HL-60/S4 treated with retinoic acid at 250 ng/mL for 4 days and 3 days (cell line): ENCODE data around the gene CDK6.

Source experiments
- in situ Hi-C: fragments of 300-500 bp; cut with MboI; formaldehyde crosslinking; loops from 2 replicates; pipeline ENCODE4 v1.7.0; 2022; ENCODE audit warnings: low sequenced_read_pairs

CDK6 gene

DNA sequence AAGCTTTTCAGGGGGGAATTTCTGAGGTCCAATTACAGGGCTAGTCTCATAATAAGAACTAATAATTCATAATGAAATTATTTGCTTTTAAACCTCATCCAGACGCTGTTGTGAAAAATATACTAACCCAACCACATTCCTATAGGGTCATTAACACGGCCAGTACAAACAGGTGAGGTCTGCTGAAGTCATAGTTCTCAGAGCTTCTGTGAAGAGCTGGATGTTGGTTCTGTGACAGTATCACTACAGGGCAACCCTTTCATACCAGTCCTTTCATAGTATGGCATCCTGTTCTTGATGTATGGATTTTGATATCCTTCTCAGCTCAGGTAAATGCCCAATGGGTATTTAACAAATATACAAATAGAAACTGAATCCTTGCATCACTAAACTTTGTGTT lies 183.8 kb downstream of the CDK6 start:
- in situ Hi-C loops, result no loop called here

DNA sequence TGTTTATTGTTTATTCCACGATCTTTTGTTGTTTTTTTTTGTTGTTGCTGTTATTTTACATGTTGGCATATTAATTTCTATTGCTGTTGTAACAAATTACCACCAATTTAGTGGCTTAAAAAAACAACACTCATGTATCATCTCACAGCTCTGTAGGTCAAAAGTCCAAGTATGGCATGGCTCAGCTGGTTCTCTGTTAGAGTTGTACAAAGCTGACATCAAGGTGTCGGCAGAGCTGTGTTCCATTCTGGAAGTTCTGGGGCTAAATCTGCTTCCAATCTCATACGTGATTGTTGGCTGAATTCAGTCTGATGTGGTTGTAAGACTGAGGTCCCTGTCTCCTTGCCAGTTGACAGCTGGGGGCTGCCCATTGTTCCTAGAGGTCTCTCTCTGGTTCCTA lies 186.0 kb downstream of the CDK6 start:
- in situ Hi-C loops, result no loop called here

DNA sequence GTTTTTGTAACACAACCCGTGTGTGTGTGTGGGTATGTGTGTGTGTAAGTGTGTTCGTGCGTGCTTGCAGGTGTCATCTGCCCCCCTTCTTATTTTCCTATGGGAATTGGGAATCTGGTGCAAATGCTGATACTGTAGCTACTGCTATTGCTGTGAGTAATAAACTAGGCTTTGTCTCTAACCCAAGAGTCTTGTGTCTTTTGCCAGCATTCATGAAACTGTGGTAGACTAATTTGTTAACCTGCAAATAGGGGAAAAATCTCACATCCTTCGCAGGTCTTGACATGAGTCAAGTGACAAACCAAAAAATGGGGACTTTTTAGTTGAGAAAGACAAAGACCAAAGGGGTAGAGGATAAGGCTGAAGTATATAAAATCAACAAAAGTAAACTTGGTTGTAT lies 188.3 kb downstream of the CDK6 start:
- in situ Hi-C loops, result no loop called here

DNA sequence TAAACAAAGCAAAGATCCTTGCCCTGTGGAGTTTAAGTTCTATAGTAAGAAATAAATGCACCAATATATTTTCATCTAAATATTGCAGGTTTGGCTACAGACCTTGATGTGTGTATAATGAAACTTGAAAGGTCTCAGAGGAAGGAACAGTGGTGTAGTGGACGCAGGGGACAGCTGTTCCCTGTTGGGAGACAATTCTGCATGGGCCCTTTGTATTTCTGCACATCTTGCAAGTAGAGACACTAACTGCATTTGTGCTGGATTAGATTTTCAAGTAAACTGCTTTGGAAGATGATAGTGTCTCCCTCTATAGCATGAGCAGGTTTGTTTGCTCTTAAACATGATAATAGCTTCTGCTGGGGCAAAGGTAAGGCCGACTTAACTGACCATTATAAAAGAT lies 188.7 kb downstream of the CDK6 start:
- in situ Hi-C loops, result no loop called here

DNA sequence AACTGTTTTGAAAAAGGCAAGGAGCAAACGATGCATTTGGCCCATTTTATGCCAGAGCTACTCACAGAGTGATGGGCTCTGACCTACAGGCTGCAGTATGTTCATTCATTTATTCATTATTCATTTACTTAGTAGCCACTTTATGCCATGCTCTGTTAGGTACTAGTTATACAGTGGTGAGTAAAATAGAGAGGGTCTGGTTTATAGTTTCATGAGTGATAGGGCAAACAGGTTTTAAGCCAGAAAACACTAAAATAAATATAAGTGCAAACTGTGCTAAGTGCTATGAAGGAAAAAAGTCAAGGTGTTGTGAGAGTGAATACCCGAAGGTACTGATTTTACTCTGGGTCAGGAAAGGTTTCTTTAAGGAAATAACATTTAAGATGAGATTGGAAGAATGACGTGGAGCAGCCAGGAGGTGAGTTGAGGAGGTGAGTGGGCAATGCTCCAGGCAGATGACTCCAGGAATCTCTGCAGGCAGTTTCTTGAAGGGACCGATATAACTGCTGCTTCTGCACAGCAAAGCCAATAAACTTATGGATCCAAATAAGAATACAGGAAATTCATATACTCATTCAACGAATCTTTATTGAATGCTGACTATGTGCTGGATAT lies 189.3 kb downstream of the CDK6 start:
- in situ Hi-C loops, result no loop called here

DNA sequence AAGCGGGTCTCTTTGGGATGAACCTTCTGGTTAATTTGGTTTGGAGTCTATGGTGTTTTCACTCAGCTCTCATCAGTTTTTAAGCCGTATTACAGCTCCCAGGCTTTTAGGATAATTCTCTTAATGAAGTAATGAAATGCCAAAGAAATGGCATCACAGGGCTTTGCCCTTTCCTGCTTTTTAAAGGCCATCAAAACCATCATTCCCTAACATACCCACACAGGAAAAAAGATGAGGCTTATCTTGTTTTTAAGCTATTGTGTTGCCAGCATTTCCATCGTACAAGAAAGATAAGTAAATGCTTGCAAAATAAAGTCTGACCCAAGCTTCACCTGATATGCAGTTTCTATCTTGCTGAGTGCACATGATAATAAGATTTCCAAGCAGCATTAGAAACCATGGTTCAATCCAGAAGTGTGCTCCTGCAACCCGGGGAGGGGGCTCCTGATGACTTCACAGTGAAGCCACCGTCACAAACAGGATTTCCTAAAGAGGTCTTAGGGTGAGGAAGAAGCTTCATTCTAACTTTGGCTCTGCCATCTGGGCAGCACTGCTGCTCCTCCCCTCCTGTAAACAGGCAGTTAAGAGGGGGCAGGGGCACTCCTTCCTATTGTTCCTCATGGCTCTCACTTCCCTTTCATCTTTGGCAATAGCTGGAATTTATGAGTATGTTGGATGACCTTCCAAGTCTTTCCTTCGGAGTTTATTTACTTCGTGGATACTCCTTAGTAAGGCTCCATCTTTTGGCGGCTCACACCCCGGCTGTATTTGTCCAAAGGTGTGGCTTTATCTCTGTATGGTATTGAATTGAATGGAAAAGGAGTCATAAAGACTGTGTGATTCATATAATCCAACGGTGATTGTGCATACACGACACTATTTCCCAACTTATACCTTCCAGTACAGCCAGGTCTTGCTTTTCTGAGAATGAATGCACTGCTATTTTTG lies 191.0 kb downstream of the CDK6 start:
- in situ Hi-C loops, result no loop called here

DNA sequence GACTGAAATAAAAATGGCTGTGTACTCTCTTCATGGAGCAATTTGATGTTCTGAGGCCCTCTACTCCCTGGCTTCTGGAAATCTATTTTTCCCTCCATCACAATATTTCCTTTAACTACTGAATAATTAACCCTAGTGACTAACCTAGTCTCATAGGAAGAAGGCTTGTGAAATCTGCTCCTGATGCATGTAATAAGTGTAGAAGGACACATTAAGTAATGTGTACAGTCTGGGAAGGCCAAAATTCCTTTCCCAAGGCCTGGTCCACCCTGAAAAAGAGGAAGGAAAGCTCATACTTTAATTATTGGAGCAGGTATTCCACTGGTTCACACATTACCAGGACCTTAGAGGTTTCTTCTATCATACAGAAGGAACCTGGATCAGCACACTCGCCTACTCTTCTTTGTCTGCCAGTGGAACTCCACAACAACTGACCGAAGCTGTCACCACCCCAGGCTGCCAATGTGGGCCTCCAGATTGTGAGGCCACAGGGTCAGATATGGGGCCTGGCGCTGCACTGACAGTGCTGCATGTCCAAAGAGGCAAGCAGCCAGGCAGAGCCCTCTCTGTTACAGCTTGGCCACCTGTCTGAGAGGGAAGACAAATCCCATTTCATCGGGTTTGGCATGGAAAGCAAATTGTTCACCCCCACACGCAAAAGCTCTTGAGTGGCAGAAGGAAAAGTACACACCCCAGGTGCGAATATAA lies 191.8 kb downstream of the CDK6 start:
- in situ Hi-C loops, result no loop called here

DNA sequence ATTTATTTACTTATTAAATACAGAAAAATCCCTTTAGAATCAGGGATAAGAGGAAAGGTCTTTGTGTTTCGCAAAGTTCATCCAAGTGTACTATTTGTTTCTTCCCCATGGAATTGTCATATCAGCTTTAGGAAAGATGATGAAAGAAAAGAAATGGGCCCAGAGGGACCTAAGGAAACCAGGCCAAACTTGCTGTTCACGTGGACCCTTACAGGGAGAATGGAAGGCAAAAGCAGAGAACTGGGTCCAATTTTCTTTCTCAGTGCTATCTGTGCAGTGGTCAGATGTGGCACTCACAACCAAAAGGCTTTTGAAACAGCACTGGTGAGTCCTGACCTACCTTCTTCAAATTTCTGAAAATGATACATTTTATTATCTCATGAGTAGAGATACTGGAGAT lies 192.6 kb downstream of the CDK6 start:
- in situ Hi-C loops, result no loop called here

DNA sequence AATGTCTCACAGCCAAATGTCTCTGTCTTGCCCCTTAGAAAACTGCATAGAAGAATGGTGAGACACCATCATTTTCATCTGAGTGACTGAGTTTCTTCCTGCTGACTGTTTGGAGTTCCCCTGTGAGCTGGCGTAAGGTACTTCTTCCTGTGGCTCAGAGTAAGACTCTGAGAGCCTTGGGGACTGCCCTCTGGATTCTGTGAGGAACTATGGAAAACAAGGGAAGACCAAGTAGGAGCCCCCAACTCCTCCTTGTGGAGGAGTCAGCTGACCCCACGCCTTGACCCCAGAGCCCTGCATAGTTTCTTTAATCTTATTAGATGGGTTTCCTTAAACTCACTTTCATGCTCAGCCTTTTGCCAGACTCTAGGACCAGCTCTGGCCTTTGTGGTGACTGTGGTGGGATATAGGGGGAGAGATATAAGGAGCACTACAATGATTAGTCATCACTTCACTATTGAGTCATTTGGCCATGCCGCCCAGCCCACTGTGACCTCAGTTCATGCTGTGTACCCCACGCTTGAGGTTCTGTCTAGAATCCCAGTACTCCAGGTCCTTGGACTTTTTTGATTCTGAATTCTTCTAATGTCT lies 194.4 kb downstream of the CDK6 start:
- in situ Hi-C loops, result no loop called here

DNA sequence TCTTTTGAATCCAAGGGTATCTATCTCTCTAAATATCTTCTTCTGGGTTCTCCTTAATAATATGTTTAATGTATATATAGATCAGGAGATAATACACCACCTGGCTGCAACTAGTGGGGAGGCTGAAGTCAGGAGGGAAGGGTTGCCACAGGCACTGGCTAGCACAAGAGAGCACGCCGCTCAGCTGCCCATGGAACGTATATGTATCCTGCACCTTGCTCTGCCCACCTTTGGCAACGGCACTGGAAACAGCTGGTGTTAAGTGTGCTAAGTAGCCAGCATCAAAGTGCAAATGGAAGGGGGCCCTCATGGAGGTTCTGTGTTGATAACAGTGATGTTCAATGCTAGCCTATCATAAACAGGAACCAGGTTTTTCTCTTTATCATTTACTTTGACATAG lies 196.4 kb downstream of the CDK6 start:
- in situ Hi-C loops, result no loop called here

DNA sequence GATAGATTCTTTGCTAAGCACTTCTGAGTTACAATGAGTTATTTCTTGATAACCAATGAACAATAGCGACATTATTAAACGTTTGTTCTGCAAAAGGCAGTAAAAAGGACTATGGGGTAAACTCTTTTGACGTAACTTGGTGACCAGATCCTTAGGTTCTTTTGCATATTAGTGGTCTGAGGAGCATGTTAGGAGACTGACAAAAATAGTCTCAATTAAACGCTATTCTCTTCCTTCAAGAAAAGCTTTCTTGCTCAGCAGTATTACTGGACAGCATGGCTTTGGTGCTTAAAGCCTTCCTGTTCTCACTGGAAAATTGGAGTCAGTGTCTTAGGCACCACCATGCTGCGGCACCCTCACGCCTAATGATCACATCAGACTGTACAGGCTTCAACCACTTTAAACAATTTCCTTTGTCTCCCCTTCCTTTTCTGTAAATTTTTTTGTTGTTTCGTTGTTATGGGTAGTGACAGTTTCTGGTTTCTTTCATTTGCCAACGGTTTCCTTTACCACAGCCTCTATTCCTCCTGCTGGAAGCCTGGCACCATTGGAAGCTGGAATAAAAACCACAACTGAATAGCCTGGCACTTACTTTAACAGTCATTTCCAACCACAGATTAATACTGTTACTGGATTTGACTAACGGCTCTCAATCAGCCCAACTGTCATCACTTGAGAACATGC lies 197.0 kb downstream of the CDK6 start:
- in situ Hi-C loops, result no loop called here

DNA sequence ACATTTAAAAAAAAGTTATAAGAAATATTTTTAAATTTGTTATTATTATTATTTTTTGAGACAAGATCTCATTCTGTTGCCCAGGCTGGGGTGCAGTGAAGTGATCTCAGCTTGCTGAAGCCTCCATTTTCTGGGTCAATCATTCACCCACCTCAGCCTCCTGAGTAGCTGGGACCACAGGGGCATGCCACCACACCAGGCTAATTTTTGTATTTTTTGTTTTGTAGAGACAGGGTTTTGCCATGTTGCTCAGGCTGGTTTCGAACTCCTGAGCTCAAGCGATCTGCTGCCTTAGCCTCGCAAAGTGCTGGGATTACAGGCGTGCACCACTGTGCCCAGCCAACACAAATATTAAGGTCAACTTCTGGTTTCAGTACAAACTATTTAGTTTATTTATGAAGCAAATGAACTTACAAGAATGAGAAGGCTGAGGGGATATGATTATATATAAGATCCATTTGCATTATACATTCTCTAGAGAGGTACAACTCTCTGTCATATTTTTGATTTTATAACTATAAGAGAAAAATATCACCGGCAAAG lies 200.3 kb downstream of the CDK6 start:
- in situ Hi-C loops, result no loop called here

DNA sequence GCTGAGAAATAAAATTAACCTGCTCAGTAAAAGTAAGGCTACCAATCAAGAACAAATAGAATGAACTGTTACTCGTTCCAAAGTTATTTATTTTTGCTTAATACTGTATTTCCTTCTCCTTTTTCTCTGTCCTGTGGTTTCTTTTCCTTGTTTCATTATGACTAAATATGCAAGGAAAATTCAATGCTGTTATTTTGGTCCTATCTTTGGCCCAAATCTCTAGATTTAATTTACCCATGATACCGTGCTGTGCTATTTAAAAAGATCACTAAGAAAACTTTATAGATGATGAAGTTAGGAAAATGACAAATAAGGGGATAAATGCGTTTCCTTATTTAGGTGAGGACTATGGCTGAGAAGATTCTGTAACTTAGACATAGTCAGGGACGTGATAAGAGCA lies 200.8 kb downstream of the CDK6 start:
- in situ Hi-C loops, result no loop called here

DNA sequence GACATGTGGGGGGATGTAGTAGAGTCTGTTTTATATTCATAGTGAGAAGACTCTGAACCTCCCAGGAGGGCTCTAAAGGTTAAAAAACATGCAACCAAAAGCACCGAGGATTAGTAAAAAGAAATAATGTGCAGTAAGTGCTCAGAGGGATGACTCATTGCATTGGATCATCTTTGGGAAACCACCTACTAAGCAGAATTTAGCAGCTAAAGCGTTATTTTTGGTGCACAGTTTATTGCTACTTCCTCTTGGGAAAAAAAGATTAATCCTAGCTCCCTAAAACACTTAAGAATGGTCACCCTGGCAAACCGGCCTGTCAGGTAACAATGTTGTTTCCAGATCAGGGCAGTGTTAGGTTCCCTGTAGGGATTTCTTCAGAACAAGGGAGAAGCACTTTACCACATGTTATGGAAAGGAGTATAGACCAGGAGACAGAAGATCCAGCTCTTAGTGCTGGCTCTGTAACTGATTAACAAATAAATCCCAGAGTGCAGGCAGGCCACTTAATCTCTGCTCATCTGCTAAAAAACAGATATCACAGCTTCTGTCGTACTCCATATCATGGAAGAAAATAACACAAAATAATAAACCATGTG lies 201.4 kb downstream of the CDK6 start:
- in situ Hi-C loops, result no loop called here

DNA sequence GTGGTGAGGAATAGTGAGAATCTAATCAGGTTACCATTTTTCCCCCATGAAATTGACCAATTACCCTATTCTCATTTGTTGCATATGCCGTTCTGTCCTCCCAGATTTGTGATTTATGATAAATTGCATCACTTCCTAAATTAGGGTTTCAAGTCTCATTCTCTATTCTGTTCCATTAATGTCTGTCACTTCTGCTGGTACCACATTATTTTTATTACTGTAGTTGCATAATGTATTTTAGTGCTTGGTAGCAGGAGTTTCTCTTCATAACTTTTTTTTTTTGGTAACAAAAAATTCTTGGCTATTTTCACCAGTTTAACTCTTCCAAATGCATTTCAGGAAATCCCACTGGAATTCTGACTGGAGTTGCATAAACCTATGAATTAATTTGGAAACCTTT lies 202.2 kb downstream of the CDK6 start:
- in situ Hi-C loops, result no loop called here

DNA sequence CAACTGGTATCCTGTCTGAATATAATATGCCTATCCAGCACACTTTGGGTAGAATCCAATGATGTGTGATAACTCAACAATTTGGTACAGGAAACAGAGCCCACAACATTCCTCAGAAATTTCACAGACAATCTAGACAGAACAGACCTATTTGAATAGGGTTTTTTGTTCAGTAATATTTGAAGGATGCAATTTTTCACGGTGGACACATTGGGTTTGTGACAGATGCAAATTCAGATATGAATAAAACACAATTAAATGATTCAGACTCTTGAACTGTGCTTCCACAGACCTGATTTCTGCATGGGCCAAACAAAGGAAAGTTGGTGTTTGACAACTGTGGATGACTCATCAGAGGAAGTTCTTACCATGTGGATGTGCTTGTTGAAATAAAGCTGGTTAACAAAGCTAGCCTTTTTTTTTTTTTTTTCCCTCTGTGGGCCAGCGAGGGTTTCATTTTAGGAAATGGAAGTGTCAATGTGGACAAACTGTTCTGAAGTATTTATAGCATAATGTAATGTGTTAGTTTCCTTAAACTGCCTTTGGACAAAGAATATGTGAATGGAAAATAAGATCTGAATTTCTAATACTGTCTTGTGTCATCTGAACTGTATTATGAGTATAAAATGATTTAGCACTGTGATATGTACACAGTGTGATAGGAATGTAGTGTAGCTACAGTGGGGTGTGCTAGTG lies 203.0 kb downstream of the CDK6 start:
- in situ Hi-C loops, result no loop called here

DNA sequence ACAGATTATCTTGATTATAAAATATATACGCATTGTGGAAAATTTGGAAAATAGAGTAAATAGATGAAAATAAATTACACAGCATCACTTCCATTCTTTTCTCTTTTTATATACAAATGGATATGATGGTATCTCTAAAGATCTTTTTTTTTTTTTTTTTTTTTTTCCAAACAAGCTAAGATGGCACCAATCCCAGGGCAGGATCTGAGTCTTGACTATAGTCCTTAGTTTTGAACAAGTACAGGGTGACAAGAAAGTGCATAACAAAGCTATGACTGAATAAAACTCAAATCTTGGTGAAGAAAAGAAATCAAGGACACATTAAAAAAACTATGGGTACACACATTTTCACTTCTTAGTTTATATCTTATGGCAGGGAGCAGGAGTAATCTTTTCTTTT lies 203.6 kb downstream of the CDK6 start:
- in situ Hi-C loops, result no loop called here

DNA sequence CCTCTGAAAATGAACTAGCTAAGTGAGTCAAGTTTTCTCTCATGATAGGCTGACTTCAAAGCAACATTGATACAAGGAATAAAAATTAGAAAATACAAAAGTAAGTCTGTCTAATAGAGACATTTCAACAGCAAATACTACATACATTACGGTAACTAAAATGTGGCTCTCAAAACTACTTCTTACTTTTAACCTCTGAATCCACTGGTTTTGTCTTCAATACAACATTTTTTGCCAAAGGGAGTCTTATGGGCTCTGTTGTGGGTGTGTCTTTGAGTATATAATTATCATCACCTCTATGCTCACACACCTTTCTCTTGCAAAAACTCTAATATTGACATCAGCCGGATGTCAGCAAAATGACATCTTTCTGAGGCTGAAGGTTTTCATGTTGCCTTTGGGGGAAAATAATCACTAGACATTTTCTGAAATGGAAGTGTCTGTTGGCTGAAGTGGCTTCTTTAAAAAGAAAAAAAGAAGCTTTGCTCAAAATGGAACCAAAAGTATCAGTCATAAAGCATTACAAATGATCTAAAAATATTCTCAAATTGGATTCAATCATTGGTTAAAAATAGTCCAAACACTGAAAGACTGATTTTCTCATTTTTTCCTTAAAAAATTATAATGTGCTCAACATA lies 204.4 kb downstream of the CDK6 start:
- in situ Hi-C loops, result no loop called here
